Measurements from ENCODE around the gene SPATA31C2.

The SPATA31C2 gene

GRCh38 chr9:88084357-88085183 lies 53.7 kb downstream of the SPATA31C2 start:
- no peaks in the 10 kb centered on the region for H3K27me3 ChIP-seq (ENCODE audit: insufficient read depth, low read length)
- H3K4me3 ChIP-seq (ENCODE audit: low read length): no peak overlapping the region
- H3K36me3 ChIP-seq (ENCODE audit: insufficient read depth, low read depth, low read length): no peaks in the 10 kb centered on the region

More at GRCh38 chr9:88084357-88085183, 53.7 kb downstream of the SPATA31C2 start:
- Histone ChIP-seq H3K4me1 (ENCODE audit: insufficient read depth, low read length) (no peaks in the 10 kb centered on the region), H3K9ac (ENCODE audit: low read depth, low read length) (no peak overlapping the region), H3K27ac (ENCODE audit: low read length) (no peak overlapping the region), H3K9me3 (ENCODE audit: insufficient read depth, low read depth, low read length) (no peaks in the 10 kb centered on the region)

Measured in iPS-20b (cell line).